ENCODE measurements around the gene BAMBI. TPM values are rescaled to one million over a fixed set of nuclear protein-coding genes. Genes with fewer than 3 reads are reported as not detected.

Gene BAMBI
- total and polyA plus RNA-seq, 3 experiments from 2014 or later: 0.56 to 1.7 (median 1.4) TPM

- CTCF ChIA-PET: no interaction called here
- Histone ChIP-seq H3K36me3 (ENCODE audit: insufficient read depth, low read length) (no peaks in the 10 kb centered on the region), H3K27me3 (ENCODE audit: insufficient read depth, low read length, poor library complexity, severe bottlenecking) (no peaks in the 10 kb centered on the region), H3K9me3 (ENCODE audit: low read length) (no peaks in the 10 kb centered on the region), H3K4me1 (ENCODE audit: insufficient read depth, low read length) (no peaks in the 10 kb centered on the region), H3K27ac (ENCODE audit: low read depth, low read length) (no peak overlapping the region), H3K4me3 (ENCODE audit: low read length) (no peak overlapping the region)
- POLR2A ChIA-PET: no interaction called here
- Mint-ChIP-seq H3K27ac (no peak overlapping the region), H3K27me3 (peaks cover 13 to 18% of the 10 kb centered on the region in 2 donors), H3K36me3 (peaks cover 0 to 1% (median 0%) of the 10 kb centered on the region in 3 donors), H3K4me3 (no peak overlapping the region), H3K9me3 (no peaks in the 10 kb centered on the region), H3K4me1 (no peaks in the 10 kb centered on the region)
- DNase-seq: no peak
These were observed 27.3 kb downstream of the BAMBI start for GRCh38 chr10:28704464-28705161.

- Histone ChIP-seq H3K9me3 (ENCODE audit: low read length) (no peaks in the 10 kb centered on the region), H3K36me3 (ENCODE audit: insufficient read depth, low read length) (no peaks in the 10 kb centered on the region), H3K4me1 (ENCODE audit: insufficient read depth, low read length) (no peaks in the 10 kb centered on the region), H3K27ac (ENCODE audit: low read depth, low read length) (no peak overlapping the region), H3K27me3 (ENCODE audit: insufficient read depth, low read length, poor library complexity, severe bottlenecking) (no peaks in the 10 kb centered on the region), H3K4me3 (ENCODE audit: low read length) (no peak overlapping the region)
- H3K4me1 Mint-ChIP-seq: no peaks in the 10 kb centered on the region
- H3K36me3 Mint-ChIP-seq: peaks cover 0 to 1% (median 0%) of the 10 kb centered on the region in 3 donors
- POLR2A ChIA-PET: no interaction called here
- CTCF ChIA-PET: no interaction called here
- H3K27me3 Mint-ChIP-seq: peaks cover 13 to 18% of the 10 kb centered on the region in 2 donors
- no peak overlapping the region for H3K27ac Mint-ChIP-seq
- no peaks in the 10 kb centered on the region for H3K9me3 Mint-ChIP-seq
- no peak for DNase-seq
- no peak overlapping the region for H3K4me3 Mint-ChIP-seq
These were observed 28.2 kb downstream of the BAMBI start for GRCh38 chr10:28705472-28705871.

- Histone ChIP-seq H3K27ac (ENCODE audit: low read depth, low read length) (no peak overlapping the region), H3K4me3 (ENCODE audit: low read length) (no peak overlapping the region), H3K9me3 (ENCODE audit: low read length) (no peaks in the 10 kb centered on the region), H3K4me1 (ENCODE audit: insufficient read depth, low read length) (no peaks in the 10 kb centered on the region), H3K27me3 (ENCODE audit: insufficient read depth, low read length, poor library complexity, severe bottlenecking) (no peaks in the 10 kb centered on the region), H3K36me3 (ENCODE audit: insufficient read depth, low read length) (no peaks in the 10 kb centered on the region)
- H3K4me1 Mint-ChIP-seq: no peaks in the 10 kb centered on the region
- peaks cover 0 to 3% (median 0%) of the 10 kb centered on the region in 5 donors for H3K9me3 Mint-ChIP-seq
- CTCF ChIA-PET: no interaction called here
- DNase-seq: no peak
- no peak overlapping the region for H3K4me3 Mint-ChIP-seq
- peaks cover 4% of the 10 kb centered on the region in 2 donors for H3K27me3 Mint-ChIP-seq
- POLR2A ChIA-PET: no interaction called here
- no peaks in the 10 kb centered on the region for H3K36me3 Mint-ChIP-seq
- no peak overlapping the region for H3K27ac Mint-ChIP-seq
These were observed 31.8 kb downstream of the BAMBI start for GRCh38 chr10:28709001-28709710.

DNA sequence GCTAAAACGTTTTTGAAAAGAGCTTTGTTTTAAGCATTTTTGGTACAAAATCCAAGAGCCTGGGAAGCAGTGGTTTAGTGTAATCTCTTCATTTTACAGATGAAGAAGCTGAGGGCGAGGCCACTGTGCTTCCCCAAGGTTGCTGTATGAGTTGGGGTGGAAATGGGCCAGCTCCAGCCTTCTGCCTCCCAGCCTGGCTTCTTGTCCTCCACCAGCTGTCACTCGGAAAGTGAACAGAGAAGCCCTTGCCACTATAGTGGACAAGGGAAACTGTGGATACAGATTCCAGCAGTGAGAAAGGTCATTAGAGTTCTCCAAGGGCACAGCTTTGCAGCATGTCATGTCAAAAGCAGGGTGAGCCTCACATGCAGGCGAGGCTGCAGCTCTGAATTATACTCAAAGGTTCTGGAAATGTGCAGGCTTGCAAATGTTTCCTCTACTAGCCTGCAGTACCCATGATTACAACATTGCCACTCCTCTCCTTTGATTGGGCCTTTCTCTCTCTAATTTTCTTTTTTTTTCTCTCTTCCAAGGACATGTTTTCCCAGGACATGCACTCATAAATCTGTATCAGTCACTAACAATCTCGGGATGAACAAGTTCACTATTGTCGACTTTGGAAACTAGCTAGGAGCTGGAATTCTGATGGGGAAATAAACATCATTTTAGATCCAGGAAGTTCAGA, 33.0 kb downstream of the BAMBI start:
- H3K9me3 Mint-ChIP-seq: peaks cover 0 to 3% (median 0%) of the 10 kb centered on the region in 5 donors
- H3K4me1 ChIP-seq (ENCODE audit: insufficient read depth, low read length): no peaks in the 10 kb centered on the region
- H3K27me3 Mint-ChIP-seq: peaks cover 4% of the 10 kb centered on the region in 2 donors
- no peaks in the 10 kb centered on the region for H3K4me1 Mint-ChIP-seq
- no peak overlapping the region for H3K27ac ChIP-seq (ENCODE audit: low read depth, low read length)
- H3K36me3 ChIP-seq (ENCODE audit: insufficient read depth, low read length): no peaks in the 10 kb centered on the region
- POLR2A ChIA-PET: no interaction called here
- no peaks in the 10 kb centered on the region for H3K27me3 ChIP-seq (ENCODE audit: insufficient read depth, low read length, poor library complexity, severe bottlenecking)
- no peak overlapping the region for H3K4me3 ChIP-seq (ENCODE audit: low read length)
- H3K36me3 Mint-ChIP-seq: no peaks in the 10 kb centered on the region
- DNase-seq: no peak
- H3K4me3 Mint-ChIP-seq: no peak overlapping the region
- CTCF ChIA-PET: no interaction called here
- H3K27ac Mint-ChIP-seq: no peak overlapping the region
- no peaks in the 10 kb centered on the region for H3K9me3 ChIP-seq (ENCODE audit: low read length)

DNA sequence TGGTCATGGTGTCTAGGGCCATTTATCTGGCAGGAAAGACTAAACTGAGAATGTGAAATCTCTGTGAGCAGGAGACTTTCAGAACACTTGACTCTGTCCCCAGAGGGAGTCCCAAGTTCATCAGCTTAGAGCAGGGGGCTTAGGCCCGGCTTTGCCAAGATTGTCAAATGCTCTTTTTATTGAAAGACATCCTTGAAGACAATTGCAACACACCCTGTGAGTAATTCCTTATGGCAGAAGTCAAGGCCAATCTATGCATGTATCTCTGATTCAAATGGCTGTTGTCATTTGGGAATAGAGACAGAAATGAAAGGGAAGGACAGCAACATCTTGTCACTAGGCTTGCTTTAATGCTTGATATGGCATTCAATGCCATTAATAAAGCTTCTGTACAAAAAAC, 33.7 kb downstream of the BAMBI start:
- H3K36me3 Mint-ChIP-seq: no peaks in the 10 kb centered on the region
- H3K27me3 Mint-ChIP-seq: peaks cover 4% of the 10 kb centered on the region in 2 donors
- POLR2A ChIA-PET: no interaction called here
- Histone ChIP-seq H3K9me3 (ENCODE audit: low read length) (no peaks in the 10 kb centered on the region), H3K27me3 (ENCODE audit: insufficient read depth, low read length, poor library complexity, severe bottlenecking) (no peaks in the 10 kb centered on the region), H3K4me3 (ENCODE audit: low read length) (no peak overlapping the region), H3K4me1 (ENCODE audit: insufficient read depth, low read length) (no peaks in the 10 kb centered on the region), H3K36me3 (ENCODE audit: insufficient read depth, low read length) (no peaks in the 10 kb centered on the region), H3K27ac (ENCODE audit: low read depth, low read length) (no peak overlapping the region)
- CTCF ChIA-PET: no interaction called here
- no peak overlapping the region for H3K4me3 Mint-ChIP-seq
- H3K27ac Mint-ChIP-seq: peak overlapping the region in 1 of 8 donors; percentile 24
- no peak for DNase-seq
- H3K4me1 Mint-ChIP-seq: no peaks in the 10 kb centered on the region
- peaks cover 0 to 3% (median 0%) of the 10 kb centered on the region in 5 donors for H3K9me3 Mint-ChIP-seq

GRCh38 chr10:28711776-28712175, 34.5 kb downstream of the BAMBI start:
- Histone ChIP-seq H3K27me3 (ENCODE audit: insufficient read depth, low read length, poor library complexity, severe bottlenecking) (no peaks in the 10 kb centered on the region), H3K4me3 (ENCODE audit: low read length) (no peak overlapping the region), H3K4me1 (ENCODE audit: insufficient read depth, low read length) (no peaks in the 10 kb centered on the region), H3K36me3 (ENCODE audit: insufficient read depth, low read length) (no peaks in the 10 kb centered on the region), H3K9me3 (ENCODE audit: low read length) (no peaks in the 10 kb centered on the region), H3K27ac (ENCODE audit: low read depth, low read length) (no peak overlapping the region)
- CTCF ChIA-PET: no interaction called here
- no peak for DNase-seq
- Mint-ChIP-seq H3K9me3 (peaks cover 0 to 3% (median 0%) of the 10 kb centered on the region in 5 donors), H3K36me3 (no peaks in the 10 kb centered on the region), H3K4me3 (no peak overlapping the region), H3K4me1 (no peaks in the 10 kb centered on the region), H3K27ac (no peak overlapping the region), H3K27me3 (peaks cover 0 to 7% of the 10 kb centered on the region in 2 donors)
- POLR2A ChIA-PET: no interaction called here

DNA sequence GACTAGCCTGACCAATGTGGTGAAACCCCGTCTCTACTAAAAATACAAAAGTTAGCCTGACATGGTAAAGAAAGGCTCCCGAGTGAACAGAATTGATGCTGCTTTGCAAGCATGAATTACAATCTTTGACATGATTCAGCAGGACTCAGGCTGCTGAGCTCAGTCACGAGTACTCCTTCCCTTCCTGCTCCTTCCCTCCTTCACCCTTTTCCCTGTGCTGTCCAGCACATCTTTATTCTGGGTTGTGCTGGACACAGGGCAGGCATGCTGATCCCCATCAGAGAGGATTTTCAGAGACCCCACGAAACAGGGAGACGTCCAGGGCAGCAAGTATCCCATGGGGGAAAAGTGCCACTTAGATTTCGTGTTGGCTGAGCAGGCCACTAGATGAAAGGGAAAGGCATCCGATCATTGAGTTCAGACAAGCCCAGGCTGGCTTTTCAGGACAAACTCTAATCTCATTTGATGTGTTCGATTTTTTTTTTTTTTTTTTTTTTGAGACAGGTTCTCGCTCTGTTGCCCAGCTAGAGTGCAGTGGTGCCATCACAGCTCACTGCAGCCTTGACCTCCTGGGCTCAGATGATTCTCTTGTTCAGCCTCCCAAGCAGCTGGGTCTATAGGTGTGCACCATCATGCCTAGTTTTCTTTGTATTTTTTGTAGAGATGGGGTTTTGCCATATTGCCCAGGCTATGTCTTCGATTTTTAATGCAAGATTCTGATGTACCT, 36.5 kb downstream of the BAMBI start:
- no peaks in the 10 kb centered on the region for H3K4me1 ChIP-seq (ENCODE audit: insufficient read depth, low read length)
- Mint-ChIP-seq H3K36me3 (no peaks in the 10 kb centered on the region), H3K27me3 (peaks cover 4 to 11% of the 10 kb centered on the region in 2 donors), H3K27ac (no peak overlapping the region), H3K4me3 (no peak overlapping the region), H3K9me3 (peaks cover 0 to 3% (median 0%) of the 10 kb centered on the region in 5 donors), H3K4me1 (no peaks in the 10 kb centered on the region)
- no peaks in the 10 kb centered on the region for H3K9me3 ChIP-seq (ENCODE audit: low read length)
- CTCF ChIA-PET: no interaction called here
- H3K27ac ChIP-seq (ENCODE audit: low read depth, low read length): no peak overlapping the region
- H3K27me3 ChIP-seq (ENCODE audit: insufficient read depth, low read length, poor library complexity, severe bottlenecking): no peaks in the 10 kb centered on the region
- POLR2A ChIA-PET: no interaction called here
- H3K36me3 ChIP-seq (ENCODE audit: insufficient read depth, low read length): no peaks in the 10 kb centered on the region
- no peak for DNase-seq
- no peak overlapping the region for H3K4me3 ChIP-seq (ENCODE audit: low read length)
